ENCODE measurements around the gene WDPCP.
"Not testable (repeated sequence)": the region's sequence is repeated elsewhere in the genome, so short reads cannot be mapped to it uniquely, and the experiment has no call there.

WDPCP gene

DNA sequence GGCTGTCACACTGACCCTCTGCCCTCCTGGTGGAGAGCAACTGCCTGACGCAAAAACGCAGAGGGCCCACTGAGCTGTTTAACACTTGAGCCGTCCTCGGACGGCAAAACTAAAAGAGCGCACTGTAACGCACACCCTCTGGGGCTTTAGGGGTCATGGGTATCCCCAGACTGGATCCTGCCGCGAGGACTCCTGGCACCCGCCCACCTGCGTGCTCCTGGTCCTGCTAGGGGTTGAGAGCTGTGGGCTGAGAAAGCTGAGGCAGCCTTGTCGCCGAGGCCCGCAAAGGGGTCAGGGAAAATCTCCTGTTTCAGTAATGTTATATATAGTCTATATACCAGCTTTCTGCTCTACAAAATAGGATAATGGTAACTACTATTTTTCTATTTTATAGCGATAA lies 39.6 kb upstream of the WDPCP start:
- ATAC-seq: no peak
- TF ChIP-seq, protein P1, sequence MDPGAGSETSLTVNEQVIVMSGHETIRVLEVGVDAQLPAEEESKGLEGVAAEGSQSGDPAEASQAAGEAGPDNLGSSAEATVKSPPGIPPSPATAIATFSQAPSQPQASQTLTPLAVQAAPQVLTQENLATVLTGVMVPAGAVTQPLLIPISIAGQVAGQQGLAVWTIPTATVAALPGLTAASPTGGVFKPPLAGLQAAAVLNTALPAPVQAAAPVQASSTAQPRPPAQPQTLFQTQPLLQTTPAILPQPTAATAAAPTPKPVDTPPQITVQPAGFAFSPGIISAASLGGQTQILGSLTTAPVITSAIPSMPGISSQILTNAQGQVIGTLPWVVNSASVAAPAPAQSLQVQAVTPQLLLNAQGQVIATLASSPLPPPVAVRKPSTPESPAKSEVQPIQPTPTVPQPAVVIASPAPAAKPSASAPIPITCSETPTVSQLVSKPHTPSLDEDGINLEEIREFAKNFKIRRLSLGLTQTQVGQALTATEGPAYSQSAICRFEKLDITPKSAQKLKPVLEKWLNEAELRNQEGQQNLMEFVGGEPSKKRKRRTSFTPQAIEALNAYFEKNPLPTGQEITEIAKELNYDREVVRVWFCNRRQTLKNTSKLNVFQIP (CRISPR knock-in tag; IDR thresholded peaks at IDR 0.05; ENCODE audit: borderline replicate concordance, low read depth): no peak
- TF ChIP-seq, protein P2, sequence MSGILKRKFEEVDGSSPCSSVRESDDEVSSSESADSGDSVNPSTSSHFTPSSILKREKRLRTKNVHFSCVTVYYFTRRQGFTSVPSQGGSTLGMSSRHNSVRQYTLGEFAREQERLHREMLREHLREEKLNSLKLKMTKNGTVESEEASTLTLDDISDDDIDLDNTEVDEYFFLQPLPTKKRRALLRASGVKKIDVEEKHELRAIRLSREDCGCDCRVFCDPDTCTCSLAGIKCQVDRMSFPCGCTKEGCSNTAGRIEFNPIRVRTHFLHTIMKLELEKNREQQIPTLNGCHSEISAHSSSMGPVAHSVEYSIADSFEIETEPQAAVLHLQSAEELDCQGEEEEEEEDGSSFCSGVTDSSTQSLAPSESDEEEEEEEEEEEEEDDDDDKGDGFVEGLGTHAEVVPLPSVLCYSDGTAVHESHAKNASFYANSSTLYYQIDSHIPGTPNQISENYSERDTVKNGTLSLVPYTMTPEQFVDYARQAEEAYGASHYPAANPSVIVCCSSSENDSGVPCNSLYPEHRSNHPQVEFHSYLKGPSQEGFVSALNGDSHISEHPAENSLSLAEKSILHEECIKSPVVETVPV (CRISPR knock-in tag; IDR thresholded peaks at IDR 0.05): no peak
- TF ChIP-seq ARNTL (CRISPR knock-in tag; IDR thresholded peaks at IDR 0.05; ENCODE audit: borderline replicate concordance, low read depth) (no peak), ISL1 (CRISPR knock-in tag; IDR thresholded peaks at IDR 0.05) (no peak), SNAI2 (CRISPR knock-in tag; IDR thresholded peaks at IDR 0.05) (no peak), ESRRG (CRISPR knock-in tag; IDR thresholded peaks at IDR 0.05) (no peak), ZNF565 (CRISPR knock-in tag; conservative IDR thresholded peaks at IDR 0.05; ENCODE audit: low read depth) (no peak), ZFP3 (CRISPR knock-in tag; IDR thresholded peaks at IDR 0.05) (no peak), ZC3H10 (CRISPR knock-in tag; IDR thresholded peaks at IDR 0.05) (no peak), CSDC2 (CRISPR knock-in tag; IDR thresholded peaks at IDR 0.05) (no peak), TCF4 (CRISPR knock-in tag; IDR thresholded peaks at IDR 0.05; ENCODE audit: borderline replicate concordance) (no peak), ZNF8 (CRISPR knock-in tag; IDR thresholded peaks at IDR 0.05) (no peak), PPARA (CRISPR knock-in tag; IDR thresholded peaks at IDR 0.05; ENCODE audit: borderline replicate concordance) (no peak), RARB (CRISPR knock-in tag; IDR thresholded peaks at IDR 0.05) (no peak)
- TF ChIP-seq, protein P3, sequence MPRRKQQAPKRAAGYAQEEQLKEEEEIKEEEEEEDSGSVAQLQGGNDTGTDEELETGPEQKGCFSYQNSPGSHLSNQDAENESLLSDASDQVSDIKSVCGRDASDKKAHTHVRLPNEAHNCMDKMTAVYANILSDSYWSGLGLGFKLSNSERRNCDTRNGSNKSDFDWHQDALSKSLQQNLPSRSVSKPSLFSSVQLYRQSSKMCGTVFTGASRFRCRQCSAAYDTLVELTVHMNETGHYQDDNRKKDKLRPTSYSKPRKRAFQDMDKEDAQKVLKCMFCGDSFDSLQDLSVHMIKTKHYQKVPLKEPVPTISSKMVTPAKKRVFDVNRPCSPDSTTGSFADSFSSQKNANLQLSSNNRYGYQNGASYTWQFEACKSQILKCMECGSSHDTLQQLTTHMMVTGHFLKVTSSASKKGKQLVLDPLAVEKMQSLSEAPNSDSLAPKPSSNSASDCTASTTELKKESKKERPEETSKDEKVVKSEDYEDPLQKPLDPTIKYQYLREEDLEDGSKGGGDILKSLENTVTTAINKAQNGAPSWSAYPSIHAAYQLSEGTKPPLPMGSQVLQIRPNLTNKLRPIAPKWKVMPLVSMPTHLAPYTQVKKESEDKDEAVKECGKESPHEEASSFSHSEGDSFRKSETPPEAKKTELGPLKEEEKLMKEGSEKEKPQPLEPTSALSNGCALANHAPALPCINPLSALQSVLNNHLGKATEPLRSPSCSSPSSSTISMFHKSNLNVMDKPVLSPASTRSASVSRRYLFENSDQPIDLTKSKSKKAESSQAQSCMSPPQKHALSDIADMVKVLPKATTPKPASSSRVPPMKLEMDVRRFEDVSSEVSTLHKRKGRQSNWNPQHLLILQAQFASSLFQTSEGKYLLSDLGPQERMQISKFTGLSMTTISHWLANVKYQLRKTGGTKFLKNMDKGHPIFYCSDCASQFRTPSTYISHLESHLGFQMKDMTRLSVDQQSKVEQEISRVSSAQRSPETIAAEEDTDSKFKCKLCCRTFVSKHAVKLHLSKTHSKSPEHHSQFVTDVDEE (CRISPR knock-in tag; IDR thresholded peaks at IDR 0.05): no peak
- TF ChIP-seq, protein P4, sequence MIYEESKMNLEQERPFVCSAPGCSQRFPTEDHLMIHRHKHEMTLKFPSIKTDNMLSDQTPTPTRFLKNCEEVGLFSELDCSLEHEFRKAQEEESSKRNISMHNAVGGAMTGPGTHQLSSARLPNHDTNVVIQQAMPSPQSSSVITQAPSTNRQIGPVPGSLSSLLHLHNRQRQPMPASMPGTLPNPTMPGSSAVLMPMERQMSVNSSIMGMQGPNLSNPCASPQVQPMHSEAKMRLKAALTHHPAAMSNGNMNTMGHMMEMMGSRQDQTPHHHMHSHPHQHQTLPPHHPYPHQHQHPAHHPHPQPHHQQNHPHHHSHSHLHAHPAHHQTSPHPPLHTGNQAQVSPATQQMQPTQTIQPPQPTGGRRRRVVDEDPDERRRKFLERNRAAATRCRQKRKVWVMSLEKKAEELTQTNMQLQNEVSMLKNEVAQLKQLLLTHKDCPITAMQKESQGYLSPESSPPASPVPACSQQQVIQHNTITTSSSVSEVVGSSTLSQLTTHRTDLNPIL (CRISPR knock-in tag; IDR thresholded peaks at IDR 0.05; ENCODE audit: low read depth): no peak
- TF ChIP-seq, protein P5, sequence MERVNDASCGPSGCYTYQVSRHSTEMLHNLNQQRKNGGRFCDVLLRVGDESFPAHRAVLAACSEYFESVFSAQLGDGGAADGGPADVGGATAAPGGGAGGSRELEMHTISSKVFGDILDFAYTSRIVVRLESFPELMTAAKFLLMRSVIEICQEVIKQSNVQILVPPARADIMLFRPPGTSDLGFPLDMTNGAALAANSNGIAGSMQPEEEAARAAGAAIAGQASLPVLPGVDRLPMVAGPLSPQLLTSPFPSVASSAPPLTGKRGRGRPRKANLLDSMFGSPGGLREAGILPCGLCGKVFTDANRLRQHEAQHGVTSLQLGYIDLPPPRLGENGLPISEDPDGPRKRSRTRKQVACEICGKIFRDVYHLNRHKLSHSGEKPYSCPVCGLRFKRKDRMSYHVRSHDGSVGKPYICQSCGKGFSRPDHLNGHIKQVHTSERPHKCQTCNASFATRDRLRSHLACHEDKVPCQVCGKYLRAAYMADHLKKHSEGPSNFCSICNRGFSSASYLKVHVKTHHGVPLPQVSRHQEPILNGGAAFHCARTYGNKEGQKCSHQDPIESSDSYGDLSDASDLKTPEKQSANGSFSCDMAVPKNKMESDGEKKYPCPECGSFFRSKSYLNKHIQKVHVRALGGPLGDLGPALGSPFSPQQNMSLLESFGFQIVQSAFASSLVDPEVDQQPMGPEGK (CRISPR knock-in tag; IDR thresholded peaks at IDR 0.05; ENCODE audit: borderline replicate concordance): no peak

DNA sequence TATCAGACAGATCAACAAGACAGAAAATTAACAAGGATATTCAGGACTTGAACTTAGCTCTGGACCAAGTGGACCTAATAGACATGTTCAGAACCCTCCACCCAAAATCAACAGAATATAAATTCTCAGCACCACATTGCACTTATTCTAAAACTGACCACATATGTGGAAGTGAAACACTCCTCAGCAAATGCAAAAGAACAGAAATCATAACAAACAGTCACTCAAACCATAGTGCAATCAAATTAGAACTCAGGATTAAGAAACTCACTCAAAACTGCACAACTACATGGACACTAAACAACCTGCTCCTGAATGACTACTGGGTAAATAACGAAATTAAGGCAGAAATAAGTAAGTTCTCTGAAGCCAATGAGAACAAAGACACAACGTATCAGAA lies 35.5 kb upstream of the WDPCP start:
- ATAC-seq: not testable (repeated sequence)

DNA sequence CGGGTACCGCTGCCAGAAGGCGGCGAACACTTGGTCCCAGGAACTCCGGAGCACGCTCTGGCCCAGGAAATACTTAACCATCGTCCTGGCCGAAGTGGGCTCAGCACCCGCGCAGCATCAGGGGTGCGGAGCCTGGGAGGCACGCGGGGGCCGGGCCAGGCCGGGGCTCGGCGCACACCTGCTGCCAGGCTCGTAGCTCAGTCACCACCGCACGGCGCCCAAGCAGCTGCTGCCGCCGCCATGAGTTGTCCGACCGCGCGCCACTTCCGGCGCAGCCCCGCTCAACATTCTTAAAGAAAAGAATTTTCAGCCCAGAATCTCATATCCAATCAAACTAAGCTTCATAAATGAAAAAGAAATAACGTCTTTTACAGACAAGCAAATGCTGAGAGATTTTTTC lies 34.5 kb upstream of the WDPCP start:
- TF ChIP-seq CSDC2 (CRISPR knock-in tag; IDR thresholded peaks at IDR 0.05) (no peak), ZNF70 (CRISPR knock-in tag; IDR thresholded peaks at IDR 0.05) (no peak), OSR1 (CRISPR knock-in tag; IDR thresholded peaks at IDR 0.05) (no peak), RARB (CRISPR knock-in tag; IDR thresholded peaks at IDR 0.05) (no peak), ZFP3 (CRISPR knock-in tag; IDR thresholded peaks at IDR 0.05) (no peak), ARNTL (CRISPR knock-in tag; IDR thresholded peaks at IDR 0.05; ENCODE audit: borderline replicate concordance, low read depth) (no peak), ZFP30 (CRISPR knock-in tag; IDR thresholded peaks at IDR 0.05) (no peak)
- TF ChIP-seq, protein P3 (CRISPR knock-in tag; IDR thresholded peaks at IDR 0.05): no peak
- ATAC-seq: no peak
